Epithelial cell of prostate (primary cell): ENCODE results near the gene STOX2.
A peak's percentile ranks its signal among the peaks of the same experiment; 100 is the strongest.
"Not testable (repeated sequence)": the region's sequence is repeated elsewhere in the genome, so short reads cannot be mapped to it uniquely, and the experiment has no call there.

Experiments used
- DNase-seq: peaks from one replicate; pipeline ENCODE4 v3.0.0-alpha.2; 2011; ENCODE audit warnings: low read depth, low spot score
- H3K27ac ChIP-seq: fragments of 450-650 bp; 2 replicates; pipeline ENCODE4 v1.5.1; 2017; ENCODE audit warnings: mild to moderate bottlenecking

Gene STOX2

DNA sequence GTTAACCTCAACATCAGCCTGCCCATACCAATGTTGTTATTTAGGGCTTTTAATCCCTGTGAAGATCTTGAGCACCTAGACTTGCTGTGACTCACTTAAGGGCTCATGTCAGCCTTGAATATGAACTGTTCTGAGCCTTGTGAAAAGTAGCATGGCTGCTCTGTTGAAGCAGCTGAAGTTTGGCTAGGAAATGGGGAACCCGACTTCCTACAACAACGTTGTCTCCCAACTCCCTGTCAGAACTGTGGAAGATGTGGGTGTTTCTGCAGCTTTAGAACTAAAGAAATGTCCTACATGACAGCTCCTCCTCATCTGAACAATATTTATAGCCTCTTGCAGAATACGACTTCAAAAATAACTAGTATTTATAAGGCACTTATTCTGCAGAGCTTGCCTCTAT lies 27.5 kb downstream of the STOX2 start:
- H3K27ac ChIP-seq: no peak overlapping the region
- DNase-seq: no peak

DNA sequence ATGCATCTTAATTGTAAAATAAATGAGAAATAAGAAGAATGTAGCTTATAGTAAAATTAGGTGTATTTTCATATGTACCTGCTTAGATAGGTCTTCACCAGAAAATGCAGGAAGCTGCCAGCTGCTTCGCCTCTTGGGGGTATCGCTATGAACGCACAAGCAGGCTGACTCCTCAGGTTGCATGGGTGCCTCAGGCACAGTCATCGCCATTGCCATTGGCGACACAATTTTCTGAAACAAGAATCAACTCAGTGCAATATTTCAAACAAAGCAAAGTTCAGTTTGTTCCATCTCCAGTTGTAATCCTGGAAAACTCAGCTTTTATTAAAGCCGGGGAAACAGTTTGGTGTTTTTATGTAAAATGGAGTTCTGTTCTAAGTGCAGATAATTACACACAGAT lies 29.7 kb downstream of the STOX2 start:
- H3K27ac ChIP-seq: no peak overlapping the region
- DNase-seq: no peak

GRCh38 chr4:183935355-183936005 lies 30.4 kb downstream of the STOX2 start:
- DNase-seq: no peak
- no peak overlapping the region for H3K27ac ChIP-seq

DNA sequence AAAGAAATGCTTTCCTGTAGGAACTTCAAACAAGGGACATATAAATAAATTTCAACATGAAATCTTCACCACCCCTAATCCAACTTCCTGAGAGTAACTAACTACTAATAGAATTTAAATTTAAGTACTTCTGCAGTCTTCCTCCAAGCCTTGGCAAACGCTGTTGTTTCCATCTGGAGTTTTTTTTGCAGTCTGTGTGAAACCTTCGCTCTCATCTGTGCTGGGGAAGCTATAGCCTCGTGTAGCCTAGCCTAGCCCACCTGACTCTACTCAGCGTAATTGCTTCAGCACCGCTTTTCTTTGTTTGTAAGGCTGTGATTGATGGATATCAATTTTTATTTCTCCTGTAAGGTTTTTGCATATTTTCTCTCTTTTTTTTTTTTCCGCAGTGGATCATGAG lies 30.9 kb downstream of the STOX2 start:
- no peak for DNase-seq

DNA sequence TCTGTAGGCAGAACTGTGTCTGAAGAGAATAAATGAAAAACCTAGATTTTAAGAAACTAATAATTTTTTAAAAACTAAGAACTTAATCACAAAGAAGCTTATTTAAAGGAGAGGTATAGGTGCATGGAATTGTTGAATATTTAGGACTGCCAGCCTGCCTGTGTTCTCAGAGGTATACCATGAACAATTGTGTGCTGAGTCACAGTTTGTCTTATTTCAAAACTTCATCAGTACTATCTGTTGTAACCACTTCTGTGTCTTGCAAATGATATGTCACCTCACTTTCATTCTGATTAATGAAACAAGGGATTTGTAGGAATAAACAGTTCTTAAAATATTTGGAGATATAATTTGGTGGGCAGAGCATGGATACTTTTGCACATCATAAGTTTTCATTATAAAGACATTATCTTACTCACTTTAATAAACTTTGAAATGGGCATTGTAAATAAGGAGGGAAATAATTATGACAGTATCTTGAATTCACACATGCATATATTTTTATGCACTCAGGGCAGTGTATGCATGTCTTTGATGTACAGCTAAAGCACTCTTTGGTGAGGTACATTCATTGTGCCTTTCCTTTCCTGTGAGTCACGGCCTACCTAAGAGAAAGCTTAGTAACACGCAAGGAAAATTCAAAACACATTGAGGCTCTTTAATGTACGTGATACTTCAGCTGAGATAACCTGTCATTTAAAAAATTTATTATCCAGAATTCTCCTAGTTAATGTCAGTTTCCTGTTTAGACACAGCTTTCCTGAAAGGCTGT lies 31.7 kb downstream of the STOX2 start:
- peak; percentile 12 for DNase-seq
- H3K27ac ChIP-seq: peak overlapping the region; percentile 53

More for the DNA sequence above, 30.9 kb downstream of the STOX2 start:
- H3K27ac ChIP-seq: no peak overlapping the region

DNA sequence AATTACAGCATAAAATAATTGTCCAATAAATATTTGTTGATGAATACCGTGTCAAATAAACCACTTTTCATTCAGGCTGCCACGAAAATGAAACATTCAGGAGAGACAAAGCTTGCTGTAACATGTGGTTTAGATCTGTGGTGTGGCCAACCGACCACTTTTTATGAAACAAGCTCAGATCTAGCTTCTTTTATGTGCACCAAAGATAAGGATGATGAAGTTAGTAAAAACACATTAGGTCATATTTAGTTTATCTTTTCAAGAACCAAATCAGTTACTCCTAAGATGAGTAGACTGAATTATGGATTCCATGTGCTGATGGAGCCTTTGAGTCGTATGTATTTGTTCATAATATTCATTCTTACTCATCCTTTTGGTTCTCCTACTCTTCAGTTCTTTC lies 35.8 kb downstream of the STOX2 start:
- DNase-seq: no peak
- no peak overlapping the region for H3K27ac ChIP-seq

DNA sequence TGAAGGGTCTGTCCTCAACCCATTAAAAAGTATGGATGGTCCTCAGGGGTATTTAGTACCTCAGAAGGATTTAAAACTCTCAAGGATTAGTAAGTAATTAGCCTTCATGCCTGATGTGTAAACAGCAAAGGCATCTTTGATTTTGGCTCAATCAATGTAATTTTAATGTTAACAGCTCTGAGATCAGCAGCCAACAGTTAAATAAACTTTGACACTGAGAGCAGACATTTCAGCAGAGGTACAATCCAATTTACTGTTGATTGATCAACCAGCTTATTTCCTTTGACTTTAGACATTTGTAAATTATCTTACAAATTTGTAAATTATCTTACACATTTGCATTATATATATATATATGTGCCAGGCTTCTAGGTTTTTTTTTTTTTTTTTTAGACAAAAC lies 36.9 kb downstream of the STOX2 start:
- DNase-seq: no peak
- no peak overlapping the region for H3K27ac ChIP-seq

- DNase-seq: no peak
- no peak overlapping the region for H3K27ac ChIP-seq
Measured at GRCh38 chr4:183945741-183946140, 40.6 kb downstream of the STOX2 start.

GRCh38 chr4:183950536-183950935 lies 45.4 kb downstream of the STOX2 start:
- DNase-seq: no peak
- H3K27ac ChIP-seq: no peak overlapping the region

DNA sequence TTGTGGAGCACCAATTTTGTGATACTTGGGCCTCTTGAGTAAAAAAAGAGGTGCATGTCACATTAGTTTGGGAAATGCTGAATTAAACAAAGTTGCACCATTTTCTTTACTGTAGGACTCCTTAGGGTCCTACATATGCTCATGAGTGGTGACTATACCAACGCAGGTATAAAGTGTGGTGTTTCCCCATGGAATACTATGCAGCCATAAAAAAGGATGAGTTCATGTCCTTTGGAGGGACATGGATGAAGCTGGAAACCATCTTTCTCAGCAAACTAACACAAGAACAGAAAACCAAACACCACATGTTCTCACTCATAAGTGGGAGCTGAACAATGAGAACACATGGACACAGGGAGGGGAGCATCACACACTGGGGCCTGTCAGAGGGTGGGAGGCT lies 47.5 kb downstream of the STOX2 start:
- not testable (repeated sequence) for DNase-seq, H3K27ac ChIP-seq

DNA sequence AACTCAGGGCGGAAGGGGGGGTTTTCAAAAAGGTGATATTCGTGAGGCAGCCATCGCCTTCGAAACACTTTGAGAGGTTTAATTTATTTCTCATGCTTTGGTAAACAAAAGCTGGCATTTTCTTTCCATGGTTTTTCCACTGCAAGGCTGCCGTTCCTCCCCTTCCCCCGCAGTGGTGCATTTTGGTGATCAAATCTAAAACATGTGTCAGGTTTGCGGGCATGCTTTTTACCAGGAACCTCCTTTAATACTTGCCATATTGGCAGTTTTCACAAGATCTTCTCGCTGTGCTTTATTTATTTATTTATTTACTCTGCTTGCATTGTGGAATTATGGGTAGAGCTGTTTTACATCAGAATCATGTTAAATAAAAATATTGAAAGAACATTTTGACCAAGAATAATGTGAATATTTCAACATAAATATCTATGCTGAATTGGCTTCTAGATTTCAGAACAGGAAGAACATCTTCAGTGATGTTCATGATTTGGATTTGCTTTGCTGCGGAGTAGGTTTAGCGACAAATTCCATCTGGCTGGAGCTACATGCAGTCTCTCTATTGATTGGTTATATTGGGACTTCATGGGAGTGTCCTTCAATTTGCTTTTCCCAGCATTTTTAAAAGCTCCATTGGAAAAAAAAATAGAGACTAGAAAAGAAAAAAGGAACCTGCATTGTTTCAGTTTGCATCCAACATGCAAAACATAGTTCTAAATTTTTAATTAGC lies 54.4 kb downstream of the STOX2 start:
- no peak overlapping the region for H3K27ac ChIP-seq
- no peak for DNase-seq

- peak; percentile 14 for DNase-seq
- H3K27ac ChIP-seq: no peak overlapping the region
Measured at GRCh38 chr4:183960046-183960420, 54.9 kb downstream of the STOX2 start.

DNA sequence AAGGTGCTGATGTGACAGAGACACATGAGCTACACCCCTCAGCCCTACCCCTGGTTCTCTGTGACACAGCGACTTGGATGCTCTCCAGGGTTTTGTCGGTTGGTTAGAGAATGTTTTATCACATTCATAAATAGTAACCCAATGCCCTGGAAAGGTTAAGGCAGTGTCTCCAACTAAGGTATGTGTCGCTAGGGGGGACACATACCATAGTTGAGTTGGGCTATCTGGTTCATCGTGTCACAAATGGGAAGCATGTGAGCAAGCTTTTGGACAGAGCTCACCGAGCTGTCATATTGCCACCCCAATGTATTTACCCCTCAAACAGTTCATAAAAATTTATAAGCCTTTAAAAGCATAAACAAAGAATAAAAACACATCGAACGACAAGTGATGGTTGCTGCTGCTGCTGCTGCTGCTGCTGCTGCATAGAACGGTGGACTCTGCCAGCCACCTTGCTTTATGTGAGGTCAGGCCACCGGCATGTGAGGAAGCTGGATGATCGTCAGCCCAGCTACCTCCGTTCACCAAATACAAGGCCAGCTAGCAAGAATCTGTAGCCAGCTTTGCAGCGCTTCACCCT lies 55.9 kb downstream of the STOX2 start:
- no peak for DNase-seq
- H3K27ac ChIP-seq: no peak overlapping the region

GRCh38 chr4:183961795-183962194 lies 56.7 kb downstream of the STOX2 start:
- no peak for DNase-seq
- no peak overlapping the region for H3K27ac ChIP-seq

- no peak for DNase-seq
- no peak overlapping the region for H3K27ac ChIP-seq
Measured at GRCh38 chr4:183962419-183962818, 57.3 kb downstream of the STOX2 start.

DNA sequence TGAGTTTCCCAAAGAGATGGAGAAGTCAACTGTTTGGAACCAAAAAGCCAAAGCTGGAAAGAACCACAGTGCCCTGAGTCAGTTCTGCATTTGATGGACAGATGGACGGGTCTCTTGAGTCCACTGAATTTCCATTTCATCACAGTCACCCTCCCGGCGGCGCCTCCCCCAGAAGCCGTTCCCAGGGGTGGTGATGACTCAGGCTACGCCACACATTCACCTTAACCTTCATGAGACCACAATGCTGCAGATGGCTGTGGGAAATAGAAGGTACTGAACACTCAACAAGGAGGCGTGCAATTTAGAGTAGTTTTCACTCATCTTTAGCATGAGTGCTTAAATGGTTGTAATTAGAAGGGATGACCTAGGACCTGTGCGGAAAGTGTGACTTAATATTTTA lies 61.3 kb downstream of the STOX2 start:
- DNase-seq: no peak
- no peak overlapping the region for H3K27ac ChIP-seq

DNA sequence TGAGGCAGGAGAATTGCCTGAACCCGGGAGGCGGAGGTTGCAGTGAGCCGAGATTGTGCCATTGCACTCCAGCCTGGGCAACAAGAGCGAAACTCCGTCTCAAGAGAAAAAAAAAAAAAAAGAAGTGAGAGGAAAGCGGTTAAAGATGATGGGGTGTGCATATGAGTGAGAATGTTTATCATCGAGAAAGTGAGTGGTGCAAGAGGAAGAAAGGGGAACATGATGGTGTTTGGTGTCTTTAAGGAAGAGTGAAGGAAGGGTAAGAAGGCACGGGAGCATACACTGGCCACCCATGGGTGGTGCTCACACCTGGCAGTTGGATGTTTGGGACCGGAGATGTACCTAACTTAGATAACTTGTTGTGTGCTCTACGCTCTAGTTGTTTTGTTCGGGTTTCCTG lies 62.2 kb downstream of the STOX2 start:
- DNase-seq: no peak

GRCh38 chr4:183968502-183968901 lies 63.4 kb downstream of the STOX2 start:
- no peak for DNase-seq
- H3K27ac ChIP-seq: no peak overlapping the region

More for the DNA sequence above, 62.2 kb downstream of the STOX2 start:
- no peak overlapping the region for H3K27ac ChIP-seq

DNA sequence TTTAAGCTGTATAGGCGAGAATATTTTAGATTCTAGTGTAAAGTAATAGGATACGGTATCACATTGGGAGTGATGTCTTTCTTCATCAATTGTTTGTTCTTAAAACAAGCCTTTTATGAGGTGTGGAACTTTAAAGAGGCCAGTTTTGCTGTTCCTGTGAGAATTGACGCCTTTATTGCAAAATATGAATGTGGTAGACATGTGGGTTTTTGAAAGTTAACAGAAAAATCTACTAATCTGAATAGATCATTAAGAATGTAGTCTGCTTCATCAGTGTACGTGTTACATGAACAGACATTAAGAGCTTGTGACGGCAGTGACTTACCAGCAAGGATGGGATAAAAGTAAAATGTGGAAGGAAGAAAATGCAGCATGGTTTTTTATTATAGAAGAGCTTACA lies 63.8 kb downstream of the STOX2 start:
- no peak overlapping the region for H3K27ac ChIP-seq
- DNase-seq: no peak

GRCh38 chr4:183969596-183969995 lies 64.5 kb downstream of the STOX2 start:
- no peak for DNase-seq
- H3K27ac ChIP-seq: no peak overlapping the region

DNA sequence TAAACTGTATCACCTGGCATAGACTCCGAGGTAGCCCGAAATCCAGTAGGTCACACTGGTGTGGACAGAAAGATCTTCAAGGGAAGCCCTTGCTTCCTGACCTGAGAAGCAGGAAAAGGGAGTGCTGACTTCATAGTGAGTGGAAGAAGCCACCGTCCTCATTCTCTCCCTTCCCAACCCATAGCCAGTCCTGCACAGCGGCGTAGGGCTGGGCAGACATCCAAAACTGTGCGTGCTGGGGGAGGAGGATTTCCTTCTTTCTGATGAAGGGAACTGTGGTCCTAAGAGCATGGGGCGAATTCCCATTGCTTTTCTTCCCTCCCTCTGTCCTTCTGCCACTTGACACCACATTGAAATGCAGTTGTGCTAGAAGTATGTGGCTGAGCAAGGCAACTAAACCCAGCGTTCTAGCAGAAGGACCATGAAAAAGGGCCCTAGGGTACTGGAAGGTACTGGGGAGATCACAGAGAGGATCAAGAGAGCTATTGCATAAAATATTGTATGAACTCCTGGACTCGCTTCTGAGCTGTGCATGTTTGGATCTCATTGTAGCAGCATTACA lies 66.9 kb downstream of the STOX2 start:
- no peak for DNase-seq

More for the DNA sequence above, 66.9 kb downstream of the STOX2 start:
- no peak overlapping the region for H3K27ac ChIP-seq
